ENCODE results near the gene MBD3L2. TPM values are rescaled to one million over a fixed set of nuclear protein-coding genes. Genes with fewer than 3 reads are reported as not detected.
"Not testable (repeated sequence)": the region's sequence is repeated elsewhere in the genome, so short reads cannot be mapped to it uniquely, and the experiment has no call there.

The MBD3L2 gene
- total RNA-seq (not detected in 2 replicates), polyA plus RNA-seq (not detected in 2 replicates)

GRCh38 chr19:7049021-7049420 is at the start of gene MBD3L2:
MBD3L2 (plus strand) TSS chr19:7049321; CDS start chr19:7049374, 53 bp downstream.
- H3K79me2 ChIP-seq; H3K36me3 ChIP-seq (replicated peaks; ENCODE audit: insufficient read depth, low read depth); H3K4me3 ChIP-seq; H3K4me1 ChIP-seq (ENCODE audit: insufficient read depth); H3K9me3 ChIP-seq (ENCODE audit: low read depth); H3K27ac ChIP-seq; DNase-seq (ENCODE audit: low spot score); H3K4me2 ChIP-seq; H3K27me3 ChIP-seq; H3K9me2 ChIP-seq (replicated peaks; ENCODE audit: insufficient read depth); H4K20me1 ChIP-seq (ENCODE audit: insufficient read depth, poor library complexity, severe bottlenecking); H2AFZ ChIP-seq: not testable (repeated sequence)
- WGBS (ENCODE audit: low lambda C conversion rate, missing lambda C conversion rate): no CpG with 5 or more reads among the region's 7 CpGs

GRCh38 chr19:6999933-7000332 is 49.2 kb upstream of the MBD3L2 start:
- no peaks in the 10 kb centered on the region for H4K20me1 ChIP-seq (ENCODE audit: insufficient read depth, poor library complexity, severe bottlenecking)
- H3K27ac ChIP-seq: no peak overlapping the region
- no peak overlapping the region for H2AFZ ChIP-seq
- H3K4me3 ChIP-seq: no peak overlapping the region
- no peak overlapping the region for H3K4me2 ChIP-seq
- H3K9me3 ChIP-seq (ENCODE audit: low read depth): no peaks in the 10 kb centered on the region
- 56% methylated on average over 7 of the region's 7 CpGs for WGBS (ENCODE audit: low lambda C conversion rate, missing lambda C conversion rate)
- DNase-seq (ENCODE audit: low spot score): no peak
- H3K27me3 ChIP-seq: no peaks in the 10 kb centered on the region
- H3K9me2 ChIP-seq (replicated peaks; ENCODE audit: insufficient read depth): no peaks in the 10 kb centered on the region
- no peaks in the 10 kb centered on the region for H3K79me2 ChIP-seq
- H3K36me3 ChIP-seq (replicated peaks; ENCODE audit: insufficient read depth, low read depth): no peaks in the 10 kb centered on the region
- H3K4me1 ChIP-seq (ENCODE audit: insufficient read depth): no peaks in the 10 kb centered on the region
- no peak for TF ChIP-seq EZH2 (IDR thresholded peaks at IDR 0.05; ENCODE audit: borderline replicate concordance)
- no peak for TF ChIP-seq EZH2phosphoT487 (IDR thresholded peaks at IDR 0.05; ENCODE audit: low read depth, severe bottlenecking, unreplicated experiment)
- no peak for TF ChIP-seq CTCF (IDR thresholded peaks at IDR 0.05; ENCODE audit: poor library complexity)

- Histone ChIP-seq H2AFZ (no peak overlapping the region), H3K4me3 (no peak overlapping the region), H3K9me2 (replicated peaks; ENCODE audit: insufficient read depth) (no peaks in the 10 kb centered on the region), H3K27me3 (no peaks in the 10 kb centered on the region), H3K9me3 (ENCODE audit: low read depth) (no peaks in the 10 kb centered on the region), H3K27ac (no peak overlapping the region), H3K36me3 (replicated peaks; ENCODE audit: insufficient read depth, low read depth) (no peaks in the 10 kb centered on the region), H3K79me2 (no peaks in the 10 kb centered on the region), H4K20me1 (ENCODE audit: insufficient read depth, poor library complexity, severe bottlenecking) (no peaks in the 10 kb centered on the region), H3K4me2 (no peak overlapping the region), H3K4me1 (ENCODE audit: insufficient read depth) (no peaks in the 10 kb centered on the region)
- no peak for DNase-seq (ENCODE audit: low spot score)
- 62% methylated on average over 3 of the region's 3 CpGs for WGBS (ENCODE audit: low lambda C conversion rate, missing lambda C conversion rate)
- TF ChIP-seq EZH2phosphoT487 (IDR thresholded peaks at IDR 0.05; ENCODE audit: low read depth, severe bottlenecking, unreplicated experiment) (no peak), EZH2 (IDR thresholded peaks at IDR 0.05; ENCODE audit: borderline replicate concordance) (no peak), CTCF (IDR thresholded peaks at IDR 0.05; ENCODE audit: poor library complexity) (no peak)
Measured at GRCh38 chr19:7000333-7000732, 48.8 kb upstream of the MBD3L2 start.

GRCh38 chr19:7000816-7001215 is 48.3 kb upstream of the MBD3L2 start:
- 73% methylated on average over 1 of the region's 1 CpG for WGBS (ENCODE audit: low lambda C conversion rate, missing lambda C conversion rate)
- Histone ChIP-seq H4K20me1 (ENCODE audit: insufficient read depth, poor library complexity, severe bottlenecking) (no peaks in the 10 kb centered on the region), H3K4me3 (no peak overlapping the region), H3K4me2 (no peak overlapping the region), H3K27me3 (no peaks in the 10 kb centered on the region), H3K36me3 (replicated peaks; ENCODE audit: insufficient read depth, low read depth) (no peaks in the 10 kb centered on the region), H3K9me3 (ENCODE audit: low read depth) (no peaks in the 10 kb centered on the region), H2AFZ (no peak overlapping the region), H3K27ac (no peak overlapping the region), H3K4me1 (ENCODE audit: insufficient read depth) (no peaks in the 10 kb centered on the region), H3K9me2 (replicated peaks; ENCODE audit: insufficient read depth) (no peaks in the 10 kb centered on the region), H3K79me2 (no peaks in the 10 kb centered on the region)
- no peak for DNase-seq (ENCODE audit: low spot score)
- TF ChIP-seq CTCF (IDR thresholded peaks at IDR 0.05; ENCODE audit: poor library complexity): no peak
- TF ChIP-seq EZH2phosphoT487 (IDR thresholded peaks at IDR 0.05; ENCODE audit: low read depth, severe bottlenecking, unreplicated experiment): no peak
- no peak for TF ChIP-seq EZH2 (IDR thresholded peaks at IDR 0.05; ENCODE audit: borderline replicate concordance)
